Endothelial cell of umbilical vein (primary cell): Measurements from ENCODE around the gene DPYD. TPM values are rescaled to one million over a fixed set of nuclear protein-coding genes. Genes with fewer than 3 reads are reported as not detected.

ENCODE experiments used
- BruUV-seq: library from RNA; stranded (reverse); fragments of 400-500 nt; replicated peaks from 2 replicates; lab custom pipeline; 2021; lab: Mats Ljungman, UMichigan
- CTCF ChIA-PET: fragments of 300-600, 350-600 bp; sonication (Branson Sonifier 250); formaldehyde crosslinking; loops from one replicate; lab custom pipeline; 2021; ENCODE audit warnings: antibody characterized with exemption, inconsistent platforms; lab: Charles Lee
- POLR2A ChIA-PET: fragments of 300-600, 350-600 bp; sonication (Branson Sonifier 250); formaldehyde crosslinking; loops from one replicate; lab custom pipeline; 2021; ENCODE audit warnings: antibody characterized with exemption, inconsistent platforms; lab: Charles Lee
- DNase-seq: peaks from one replicate; pipeline ENCODE4 v3.0.0-alpha.2; 2011; ENCODE audit warnings: low read depth, low spot score
- FAIRE-seq: peaks from 2 replicates; lab custom pipeline; 2011; peaks lifted over from hg19 to GRCh38; lab: Jason Lieb, UNC
- H2AFZ ChIP-seq: 2 replicates; pipeline ENCODE4 v1.6.0; 2012; ENCODE audit warnings: low read depth, low read length, control low read depth, inconsistent platforms
- H3K27ac ChIP-seq: 2 replicates; pipeline ENCODE4 v1.5.1; 2011; ENCODE audit warnings: low read depth, mild to moderate bottlenecking, control low read depth, low read length, moderate library complexity; ENCODE audit not compliant: insufficient read depth
- H3K27me3 ChIP-seq, 2 experiments: 2 replicates each; pipeline versions ENCODE4 v1.6.0 to v1.6.1; 2011; ENCODE audit warnings: low read length in 2 of 2, mixed read lengths in 1 of 2; ENCODE audit not compliant: control insufficient read depth in 2 of 2, insufficient read depth in 2 of 2
- H3K36me3 ChIP-seq, 2 experiments: 2 replicates in 1 of 2; 3 replicates in 1 of 2; pipeline ENCODE4 v1.5.1; 2011; ENCODE audit warnings: low read length in 2 of 2, mild to moderate bottlenecking in 1 of 2, moderate library complexity in 1 of 2; ENCODE audit not compliant: control insufficient read depth in 2 of 2, insufficient read depth in 2 of 2; ENCODE audit errors: extremely low read depth in 1 of 2
- H3K4me1 ChIP-seq: 3 replicates; pipeline ENCODE4 v1.5.1; 2011; ENCODE audit warnings: mild to moderate bottlenecking, low read length; ENCODE audit not compliant: control insufficient read depth, insufficient read depth; ENCODE audit errors: extremely low read depth
- H3K4me2 ChIP-seq: 2 replicates; pipeline ENCODE4 v1.6.1; 2011; ENCODE audit warnings: low read length, control low read depth, mixed read lengths; ENCODE audit not compliant: insufficient read depth
- H3K4me3 ChIP-seq, 3 experiments: fragments of 200-600 bp in 1 of 3; sonication (generic), shearing (Covaris generic) in 1 of 3; replicated peaks in 1 of 3; 2 replicates each; pipeline ENCODE4 v1.5.1; 2011 to 2016; ENCODE audit warnings: control low read depth in 3 of 3, low read length in 3 of 3, mild to moderate bottlenecking in 2 of 3, inconsistent platforms in 1 of 3, low read depth in 1 of 3, moderate library complexity in 1 of 3; ENCODE audit not compliant: insufficient read depth in 1 of 3
- H3K79me2 ChIP-seq: 2 replicates; pipeline ENCODE4 v1.6.0; 2012; ENCODE audit warnings: low read length, inconsistent platforms; ENCODE audit not compliant: control insufficient read depth, insufficient read depth
- H3K9ac ChIP-seq: replicated peaks from 2 replicates; pipeline ENCODE3; 2011; ENCODE audit warnings: low read length, control low read depth; ENCODE audit not compliant: insufficient read depth; ENCODE audit errors: extremely low read depth
- H3K9me1 ChIP-seq: replicated peaks from 3 replicates; pipeline ENCODE4 v1.6.0; 2011; ENCODE audit warnings: mild to moderate bottlenecking, low read length; ENCODE audit not compliant: control insufficient read depth, insufficient read depth; ENCODE audit errors: extremely low read depth
- H3K9me3 ChIP-seq: replicated peaks from 2 replicates; pipeline ENCODE4 v1.5.1; 2012; ENCODE audit warnings: low read length, inconsistent platforms; ENCODE audit not compliant: control insufficient read depth, insufficient read depth
- H4K20me1 ChIP-seq: replicated peaks from 2 replicates; pipeline ENCODE3; 2011; ENCODE audit warnings: mild to moderate bottlenecking, low read length; ENCODE audit not compliant: control insufficient read depth, insufficient read depth; ENCODE audit errors: extremely low read depth
- CTCF ChIP-seq, 2 donors: IDR thresholded peaks; 1 replicate in 1 of 2; 2 replicates in 1 of 2; pipeline ENCODE4 v1.5.1; 2011; ENCODE audit warnings: low read length in 2 of 2, mild to moderate bottlenecking in 2 of 2, moderate library complexity in 2 of 2, control low read depth in 1 of 2, inconsistent platforms in 1 of 2, low read depth in 1 of 2; ENCODE audit not compliant: insufficient read depth in 1 of 2; ENCODE audit errors: extremely low read depth in 1 of 2
- EZH2 ChIP-seq: IDR thresholded peaks from 2 replicates; pipeline ENCODE4 v1.6.1; 2012; ENCODE audit warnings: borderline replicate concordance, low read depth, mild to moderate bottlenecking, moderate library complexity, low read length, inconsistent platforms; ENCODE audit not compliant: severe bottlenecking
- FOS ChIP-seq: IDR thresholded peaks from 2 replicates; pipeline ENCODE4 v1.6.1; 2011; ENCODE audit warnings: mild to moderate bottlenecking, low read length, moderate library complexity, borderline replicate concordance; ENCODE audit not compliant: insufficient read depth
- GATA2 ChIP-seq: IDR thresholded peaks from 2 replicates; pipeline ENCODE4 v1.7.0; 2011; ENCODE audit warnings: low read depth, mild to moderate bottlenecking, moderate library complexity, mixed read lengths, low read length; ENCODE audit not compliant: insufficient read length, insufficient read depth
- JUN ChIP-seq: IDR thresholded peaks from 2 replicates; pipeline ENCODE4 v1.6.1; 2011; ENCODE audit warnings: borderline replicate concordance, low read depth; ENCODE audit not compliant: insufficient read length, insufficient read depth
- MAX ChIP-seq: IDR thresholded peaks from 2 replicates; pipeline ENCODE4 v1.6.1; 2011; ENCODE audit not compliant: insufficient read depth, insufficient read length
- MYC ChIP-seq: IDR thresholded peaks from one replicate; pipeline ENCODE4 v1.6.1; 2011; ENCODE audit warnings: mild to moderate bottlenecking, low read depth, low read length
- POLR2A ChIP-seq: IDR thresholded peaks from 2 replicates; pipeline ENCODE4 v1.6.1; 2012; ENCODE audit warnings: low read depth, mild to moderate bottlenecking, control low read depth, low read length
- POLR2AphosphoS5 ChIP-seq: IDR thresholded peaks from 2 replicates; pipeline ENCODE4 v1.6.1; 2012; ENCODE audit warnings: low read depth, mild to moderate bottlenecking, control low read depth, low read length, moderate library complexity; ENCODE audit not compliant: insufficient read depth
- dilution Hi-C: fragments of 300-500 bp; cut with MboI; formaldehyde crosslinking; loops from one replicate; pipeline ENCODE4 v1.15.0; 2019; ENCODE audit warnings: low sequenced_read_pairs; ENCODE audit not compliant: extremely low pct_ligation_motif_present
- intact Hi-C: fragments of 100-400 bp; cut with micrococcal nuclease; formaldehyde crosslinking; loops from one replicate; pipeline ENCODE4 v1.10.0; 2022
- polyA plus RNA-seq, 4 experiments: library from polyadenylated mRNA; depleted of rRNA in 3 of 4; stranded (reverse) in 3 of 4; unstranded in 1 of 4; fragments of >200 nt; gene quantifications; 2 replicates each; pipeline versions ENCODE4 v1.2.1 to v1.2.3, GENCODE V29; 2011 to 2012; ENCODE audit warnings: missing spikeins in 1 of 4
- total RNA-seq: library from RNA; stranded (reverse); gene quantifications from 2 replicates; pipeline ENCODE4 v1.2.3, GENCODE V29; 2021

Gene DPYD
- total and polyA plus RNA-seq, 2 donors (not counting 3 experiments of a cell fraction or from before 2014, with no cell fraction given), result 4.6 to 15.1 TPM

GRCh38 chr1:97883823-97884222 is 37.0 kb downstream of the DPYD start:
- no TSS peak for BruUV-seq

More at GRCh38 chr1:97883823-97884222, 37.0 kb downstream of the DPYD start:
- dilution Hi-C loops, result no loop called here
- H3K4me2 ChIP-seq, result no peak overlapping the region
- H3K9ac ChIP-seq, result no peak overlapping the region
- FAIRE-seq (no peak), DNase-seq (no peak)
- H3K36me3 ChIP-seq, result no peaks in the 10 kb centered on the region
- H3K27ac ChIP-seq, result no peak overlapping the region
- no peak overlapping the region for H2AFZ ChIP-seq
- intact Hi-C loops, result no loop called here
- POLR2A ChIA-PET, result no interaction called here
- no peaks in the 10 kb centered on the region for H3K4me1 ChIP-seq
- H4K20me1 ChIP-seq, result no peaks in the 10 kb centered on the region
- TF ChIP-seq MYC (no peak), CTCF (IDR thresholded peaks at IDR 0.05; ENCODE audit: extremely low read depth in 1 of 2, insufficient read depth in 1 of 2, low read depth in 1 of 2, low read length in 2 of 2) (no peak), MAX (no peak), FOS (no peak), POLR2A (no peak), GATA2 (no peak), EZH2 (no peak), POLR2AphosphoS5 (no peak), JUN (no peak)
- H3K9me3 ChIP-seq, result no peaks in the 10 kb centered on the region
- no peak overlapping the region for H3K4me3 ChIP-seq
- CTCF ChIA-PET, result no interaction called here
- H3K79me2 ChIP-seq, result peaks cover 2% of the 10 kb centered on the region
- H3K9me1 ChIP-seq, result no peaks in the 10 kb centered on the region
- H3K27me3 ChIP-seq, result no peaks in the 10 kb centered on the region
